ENCODE measurements around the gene ABCA4.
"Not testable (repeated sequence)": the region's sequence is repeated elsewhere in the genome, so short reads cannot be mapped to it uniquely, and the experiment has no call there.

The ABCA4 gene

GRCh38 chr1:94006604-94007003 lies 114.3 kb downstream of the ABCA4 start:
- Mint-ChIP-seq H3K36me3 (ENCODE audit: low read depth) (no peaks in the 10 kb centered on the region), H3K4me3 (no peak overlapping the region)
- intact Hi-C loops (cut with micrococcal nuclease), result no loop called here

DNA sequence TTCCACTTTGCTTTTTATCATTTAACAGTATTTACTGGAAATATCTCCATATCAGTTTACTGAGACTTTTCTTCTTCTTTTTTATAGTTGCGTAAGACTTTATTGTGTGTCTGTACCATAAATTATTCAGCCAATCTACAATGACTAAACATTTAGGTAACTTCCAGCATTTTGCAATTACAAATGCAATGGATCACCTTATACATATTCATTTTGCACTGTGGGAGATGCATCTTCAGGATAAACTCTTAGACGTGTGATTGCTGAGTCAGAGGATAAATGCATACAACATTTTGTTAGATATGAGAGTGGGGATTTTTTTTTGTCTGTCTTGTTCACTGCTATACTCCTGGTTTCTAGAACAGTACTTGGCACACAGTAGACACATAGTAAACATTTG lies 116.0 kb downstream of the ABCA4 start:
- Mint-ChIP-seq H3K27me3 (peaks cover 2% of the 10 kb centered on the region), H3K9me3 (no peaks in the 10 kb centered on the region), H3K4me1 (ENCODE audit: low read depth) (peaks cover 16% of the 10 kb centered on the region), H3K27ac (no peak overlapping the region), H3K4me3 (no peak overlapping the region), H3K36me3 (ENCODE audit: low read depth) (no peaks in the 10 kb centered on the region)
- intact Hi-C loops (cut with micrococcal nuclease), result no loop called here

More at GRCh38 chr1:94006604-94007003, 114.3 kb downstream of the ABCA4 start:
- Mint-ChIP-seq H3K4me1 (ENCODE audit: low read depth) (peaks cover 16% of the 10 kb centered on the region), H3K27ac (no peak overlapping the region), H3K27me3 (peaks cover 2% of the 10 kb centered on the region), H3K9me3 (no peaks in the 10 kb centered on the region)

- Mint-ChIP-seq H3K27ac (no peak overlapping the region), H3K4me3 (no peak overlapping the region), H3K36me3 (ENCODE audit: low read depth) (no peaks in the 10 kb centered on the region), H3K9me3 (no peaks in the 10 kb centered on the region), H3K4me1 (ENCODE audit: low read depth) (peaks cover 10% of the 10 kb centered on the region), H3K27me3 (peaks cover 2% of the 10 kb centered on the region)
- intact Hi-C loops (cut with micrococcal nuclease), result no loop called here
Observed at GRCh38 chr1:94002046-94002787, 118.7 kb downstream of the ABCA4 start.

DNA sequence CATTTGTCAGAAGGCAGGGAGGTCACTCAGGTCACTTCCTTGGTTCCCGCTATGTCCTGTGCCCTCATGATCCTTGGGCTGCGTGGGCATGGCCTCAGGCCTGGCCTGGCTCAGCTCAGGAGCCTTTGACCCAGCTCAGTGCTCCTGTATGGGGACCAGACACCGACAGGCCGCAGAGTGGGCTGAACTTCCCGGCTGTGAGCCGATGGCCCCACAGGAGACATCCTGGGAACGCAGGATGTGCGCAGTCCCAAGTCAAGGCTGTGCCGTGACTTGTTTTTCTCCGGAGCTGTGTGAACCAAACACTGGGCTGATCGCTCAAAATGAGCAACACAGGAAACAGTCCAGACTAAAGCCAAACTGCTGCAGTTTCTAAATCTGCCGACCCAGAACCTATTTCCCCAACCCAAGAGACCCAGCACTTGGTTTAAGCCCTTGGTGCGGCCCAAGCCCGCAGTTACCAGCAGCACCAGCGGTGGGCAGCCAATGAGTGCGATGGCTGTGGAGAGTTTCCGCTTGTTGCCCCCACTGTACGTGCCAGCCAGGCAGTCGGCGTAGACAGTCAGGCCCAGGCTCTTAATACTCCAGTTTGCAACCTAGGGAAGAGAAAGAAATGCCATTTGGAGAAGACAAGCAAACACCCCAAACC lies 119.4 kb downstream of the ABCA4 start:
- Mint-ChIP-seq H3K27ac (no peak overlapping the region), H3K4me3 (no peak overlapping the region), H3K9me3 (no peaks in the 10 kb centered on the region), H3K27me3 (peaks cover 2% of the 10 kb centered on the region), H3K4me1 (ENCODE audit: low read depth) (peaks cover 10% of the 10 kb centered on the region), H3K36me3 (ENCODE audit: low read depth) (no peaks in the 10 kb centered on the region)
- intact Hi-C loops (cut with micrococcal nuclease), result no loop called here

DNA sequence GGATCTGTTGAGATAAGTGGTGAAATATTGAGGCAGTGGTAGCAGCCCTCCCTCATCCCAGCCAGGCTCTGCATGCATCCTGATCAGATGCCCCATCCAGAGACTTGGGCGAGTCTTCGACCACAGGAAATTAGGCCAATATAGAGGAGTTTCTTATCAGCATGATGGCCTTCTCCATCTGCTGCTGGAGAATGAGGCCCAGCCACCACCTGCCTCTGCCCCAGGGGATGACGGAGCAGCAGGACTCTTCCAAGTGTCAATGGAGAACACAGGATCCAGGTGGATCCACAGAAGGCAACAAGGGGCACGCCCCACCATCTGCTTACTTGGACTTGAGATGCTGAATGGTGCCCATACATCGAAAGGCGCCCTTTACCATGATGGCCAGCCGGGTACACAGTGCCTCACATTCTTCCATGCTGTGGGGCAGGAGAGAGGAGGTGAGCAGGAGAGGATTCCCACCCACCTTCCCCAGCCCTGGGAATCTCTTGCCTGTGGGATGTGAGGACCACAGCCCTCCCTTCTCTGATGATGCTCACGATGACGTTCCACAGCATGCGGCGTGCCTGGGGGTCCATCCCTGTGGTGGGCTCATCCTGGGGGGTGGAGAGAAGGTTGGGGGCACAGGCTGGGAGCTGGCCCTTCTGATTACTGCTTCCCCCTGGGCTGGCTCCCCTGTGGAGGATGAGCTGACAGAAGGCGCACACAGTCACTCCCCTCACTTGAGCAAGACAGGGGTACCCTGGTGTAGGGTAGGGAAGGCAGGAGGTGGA lies 120.3 kb downstream of the ABCA4 start:
- H3K4me1 Mint-ChIP-seq (ENCODE audit: low read depth), result peaks cover 10% of the 10 kb centered on the region
- intact Hi-C loops (cut with micrococcal nuclease), result no loop called here
- H3K27me3 Mint-ChIP-seq, result peaks cover 2% of the 10 kb centered on the region
- no peaks in the 10 kb centered on the region for H3K36me3 Mint-ChIP-seq (ENCODE audit: low read depth)
- no peak overlapping the region for H3K4me3 Mint-ChIP-seq
- H3K9me3 Mint-ChIP-seq, result no peaks in the 10 kb centered on the region
- no peak overlapping the region for H3K27ac Mint-ChIP-seq

DNA sequence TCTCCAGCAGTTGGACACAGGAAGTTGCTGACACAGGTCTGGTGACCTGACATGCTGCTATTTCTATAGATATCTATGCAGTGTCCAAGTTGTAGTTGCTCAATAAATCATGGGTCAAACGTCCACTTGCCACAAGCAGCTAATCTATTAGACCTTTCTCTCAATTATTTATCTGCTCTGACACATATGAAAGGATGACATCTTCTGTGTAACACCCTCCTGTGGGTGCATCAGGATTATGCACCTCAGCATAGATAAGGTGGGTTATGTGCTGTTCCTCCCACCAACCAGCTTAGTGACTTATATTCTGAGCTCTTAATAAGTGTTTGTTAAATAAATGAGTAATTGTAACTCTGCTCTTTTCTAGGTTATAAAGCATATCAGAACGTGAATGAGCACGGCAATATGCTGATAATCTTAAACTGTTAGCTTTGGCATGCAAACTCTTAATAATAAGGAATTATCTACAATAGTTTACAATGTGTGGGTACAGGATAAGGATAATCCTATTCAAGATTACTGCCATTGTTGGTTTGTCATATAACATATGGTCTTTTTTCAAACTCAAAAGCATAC lies 121.0 kb downstream of the ABCA4 start:
- Mint-ChIP-seq H3K27me3 (peaks cover 2% of the 10 kb centered on the region), H3K9me3 (no peaks in the 10 kb centered on the region), H3K27ac (no peak overlapping the region), H3K36me3 (ENCODE audit: low read depth) (no peaks in the 10 kb centered on the region), H3K4me3 (no peak overlapping the region), H3K4me1 (ENCODE audit: low read depth) (peaks cover 6% of the 10 kb centered on the region)
- intact Hi-C loops (cut with micrococcal nuclease), result no loop called here

GRCh38 chr1:93998532-93998931 lies 122.4 kb downstream of the ABCA4 start:
- H3K4me1 Mint-ChIP-seq (ENCODE audit: low read depth); H3K4me3 Mint-ChIP-seq; H3K36me3 Mint-ChIP-seq (ENCODE audit: low read depth); intact Hi-C loops (cut with micrococcal nuclease); H3K27me3 Mint-ChIP-seq; H3K27ac Mint-ChIP-seq; H3K9me3 Mint-ChIP-seq: not testable (repeated sequence)

DNA sequence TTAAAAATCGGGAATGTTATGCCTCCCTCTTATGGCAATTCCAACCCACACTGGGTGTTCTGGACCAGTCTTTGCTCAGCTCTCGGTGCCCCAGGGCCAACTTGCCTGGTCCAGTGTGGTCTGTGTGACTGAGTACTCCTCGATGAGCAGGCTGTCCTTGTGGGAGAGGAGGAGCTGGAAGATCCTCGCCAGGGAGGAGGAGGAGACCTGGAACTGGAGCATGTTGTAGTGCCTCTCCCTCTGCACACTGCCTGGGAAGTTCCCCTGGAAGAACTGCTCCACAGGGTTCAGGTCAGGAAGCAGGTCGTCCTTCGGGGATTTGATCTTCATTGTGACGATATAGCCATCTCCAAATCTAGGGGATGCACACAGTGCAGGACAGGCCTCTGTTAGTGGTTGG lies 123.2 kb downstream of the ABCA4 start:
- H3K27ac Mint-ChIP-seq, result no peak overlapping the region
- H3K36me3 Mint-ChIP-seq (ENCODE audit: low read depth), result no peaks in the 10 kb centered on the region
- H3K27me3 Mint-ChIP-seq, result no peaks in the 10 kb centered on the region
- no peaks in the 10 kb centered on the region for H3K4me1 Mint-ChIP-seq (ENCODE audit: low read depth)
- H3K9me3 Mint-ChIP-seq, result no peaks in the 10 kb centered on the region
- intact Hi-C loops (cut with micrococcal nuclease), result no loop called here
- no peak overlapping the region for H3K4me3 Mint-ChIP-seq

DNA sequence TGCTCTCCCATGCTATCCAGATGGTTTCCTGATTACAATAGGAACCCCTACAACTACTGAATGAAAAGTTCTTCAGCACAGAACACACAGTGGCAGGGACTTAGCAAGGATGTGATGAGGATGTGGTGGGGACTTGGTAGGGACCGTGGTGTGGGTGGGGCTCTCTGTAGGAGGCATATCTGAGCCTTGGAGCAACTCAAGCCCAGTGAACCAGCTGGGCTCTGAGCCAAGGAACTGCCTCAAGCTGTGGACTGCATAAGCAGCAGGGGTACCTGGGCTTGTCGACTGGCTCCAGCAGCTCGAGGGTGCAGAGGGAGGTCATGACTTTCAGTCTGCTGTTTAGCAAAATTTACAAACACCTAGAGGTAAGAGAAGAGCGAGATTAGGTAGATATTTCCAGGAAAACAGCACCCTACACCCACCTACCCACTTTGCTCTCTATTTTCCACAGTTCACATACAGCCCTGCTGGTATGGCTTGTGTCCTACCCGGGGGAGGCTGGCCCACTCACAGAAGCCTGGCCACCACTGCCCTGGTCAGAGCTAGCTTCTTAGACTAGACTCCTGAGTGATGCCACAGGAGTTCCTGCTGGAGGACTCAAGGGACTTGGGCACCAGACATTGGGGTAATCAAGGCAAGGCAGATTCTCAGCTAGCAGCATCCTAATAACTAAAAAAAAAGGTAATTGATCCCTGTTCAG lies 125.0 kb downstream of the ABCA4 start:
- peaks cover 9% of the 10 kb centered on the region for H3K4me1 Mint-ChIP-seq (ENCODE audit: low read depth)
- intact Hi-C loops (cut with micrococcal nuclease), result no loop called here
- H3K36me3 Mint-ChIP-seq (ENCODE audit: low read depth), result no peaks in the 10 kb centered on the region
- no peak overlapping the region for H3K27ac Mint-ChIP-seq
- H3K9me3 Mint-ChIP-seq, result no peaks in the 10 kb centered on the region
- no peak overlapping the region for H3K4me3 Mint-ChIP-seq
- no peaks in the 10 kb centered on the region for H3K27me3 Mint-ChIP-seq

GRCh38 chr1:93993731-93994130 lies 127.2 kb downstream of the ABCA4 start:
- Mint-ChIP-seq H3K4me1 (ENCODE audit: low read depth) (peaks cover 32% of the 10 kb centered on the region), H3K27ac (no peak overlapping the region), H3K9me3 (no peaks in the 10 kb centered on the region), H3K27me3 (no peaks in the 10 kb centered on the region), H3K4me3 (no peak overlapping the region), H3K36me3 (ENCODE audit: low read depth) (no peaks in the 10 kb centered on the region)
- intact Hi-C loops (cut with micrococcal nuclease), result no loop called here

DNA sequence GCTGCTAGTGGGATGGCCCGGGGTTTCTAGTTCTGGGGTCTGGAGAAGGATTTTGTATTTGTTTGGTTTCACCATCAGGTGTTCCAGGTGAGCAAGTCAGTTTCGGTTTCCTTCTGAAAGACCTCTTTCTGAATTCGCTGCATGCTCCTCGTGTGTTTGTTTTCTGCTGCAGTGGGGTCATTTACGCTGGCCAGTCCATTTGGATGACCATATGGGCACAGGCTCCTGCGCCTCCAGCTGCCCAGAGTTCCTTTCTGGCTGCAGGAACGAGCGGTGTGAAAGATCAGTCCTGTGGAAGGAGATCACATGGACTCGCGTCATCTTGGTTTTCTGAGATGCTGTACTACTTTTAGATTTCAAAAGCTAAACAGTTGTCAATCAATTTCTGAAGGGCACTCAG lies 128.0 kb downstream of the ABCA4 start:
- no peaks in the 10 kb centered on the region for H3K36me3 Mint-ChIP-seq (ENCODE audit: low read depth)

GRCh38 chr1:93992190-93992589 lies 128.8 kb downstream of the ABCA4 start:
- H3K4me1 Mint-ChIP-seq (ENCODE audit: low read depth), result peaks cover 38% of the 10 kb centered on the region
- no peak overlapping the region for H3K4me3 Mint-ChIP-seq
- no peaks in the 10 kb centered on the region for H3K27me3 Mint-ChIP-seq
- H3K9me3 Mint-ChIP-seq, result no peaks in the 10 kb centered on the region
- H3K36me3 Mint-ChIP-seq (ENCODE audit: low read depth), result no peaks in the 10 kb centered on the region
- no peak overlapping the region for H3K27ac Mint-ChIP-seq
- intact Hi-C loops (cut with micrococcal nuclease), result no loop called here

More for the DNA sequence above, 128.0 kb downstream of the ABCA4 start:
- intact Hi-C loops (cut with micrococcal nuclease), result no loop called here
- no peak overlapping the region for H3K4me3 Mint-ChIP-seq
- H3K9me3 Mint-ChIP-seq, result no peaks in the 10 kb centered on the region
- peaks cover 33% of the 10 kb centered on the region for H3K4me1 Mint-ChIP-seq (ENCODE audit: low read depth)
- H3K27ac Mint-ChIP-seq, result no peak overlapping the region
- no peaks in the 10 kb centered on the region for H3K27me3 Mint-ChIP-seq

GRCh38 chr1:93991271-93991670 lies 129.7 kb downstream of the ABCA4 start:
- Mint-ChIP-seq H3K4me1 (ENCODE audit: low read depth) (peaks cover 38% of the 10 kb centered on the region), H3K9me3 (no peaks in the 10 kb centered on the region), H3K27ac (no peak overlapping the region), H3K27me3 (no peaks in the 10 kb centered on the region), H3K4me3 (no peak overlapping the region), H3K36me3 (ENCODE audit: low read depth) (no peaks in the 10 kb centered on the region)
- intact Hi-C loops (cut with micrococcal nuclease), result no loop called here

Data from dendritic cell treated with granulocyte-macrophage colony-stimulating factor and Interleukin-4, amounts not matched to agents 40 ng/mL and 50 ng/mL, for 4 days (primary cell).